ENCODE measurements around the gene VDR. TPM values are rescaled to one million over a fixed set of nuclear protein-coding genes. Genes with fewer than 3 reads are reported as not detected.

The VDR gene
- total RNA-seq, 4 donors from 2014 or later = 1.9 to 6.0 (median 3.6) TPM

DNA sequence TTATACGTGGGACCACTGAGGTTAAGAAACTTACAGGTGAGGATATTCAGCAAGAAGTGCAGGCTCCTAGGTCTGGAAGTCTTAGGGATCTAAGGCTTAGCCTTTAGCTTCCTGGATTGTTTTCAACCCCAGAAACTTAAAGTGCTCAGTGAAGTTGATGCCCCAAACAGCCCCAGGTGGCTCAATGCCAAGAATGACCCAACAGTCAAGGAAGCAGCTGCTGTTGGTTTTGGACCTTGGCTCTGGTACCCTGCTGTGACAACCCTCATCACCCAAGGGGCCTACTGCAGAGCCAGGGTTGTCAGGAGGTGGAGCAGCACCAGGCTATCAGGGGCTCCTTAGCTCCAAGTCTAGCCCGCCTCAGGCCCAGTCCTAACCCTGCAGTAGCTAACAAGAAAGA, 36.8 kb downstream of the VDR start:
- TF ChIP-seq, protein P1, sequence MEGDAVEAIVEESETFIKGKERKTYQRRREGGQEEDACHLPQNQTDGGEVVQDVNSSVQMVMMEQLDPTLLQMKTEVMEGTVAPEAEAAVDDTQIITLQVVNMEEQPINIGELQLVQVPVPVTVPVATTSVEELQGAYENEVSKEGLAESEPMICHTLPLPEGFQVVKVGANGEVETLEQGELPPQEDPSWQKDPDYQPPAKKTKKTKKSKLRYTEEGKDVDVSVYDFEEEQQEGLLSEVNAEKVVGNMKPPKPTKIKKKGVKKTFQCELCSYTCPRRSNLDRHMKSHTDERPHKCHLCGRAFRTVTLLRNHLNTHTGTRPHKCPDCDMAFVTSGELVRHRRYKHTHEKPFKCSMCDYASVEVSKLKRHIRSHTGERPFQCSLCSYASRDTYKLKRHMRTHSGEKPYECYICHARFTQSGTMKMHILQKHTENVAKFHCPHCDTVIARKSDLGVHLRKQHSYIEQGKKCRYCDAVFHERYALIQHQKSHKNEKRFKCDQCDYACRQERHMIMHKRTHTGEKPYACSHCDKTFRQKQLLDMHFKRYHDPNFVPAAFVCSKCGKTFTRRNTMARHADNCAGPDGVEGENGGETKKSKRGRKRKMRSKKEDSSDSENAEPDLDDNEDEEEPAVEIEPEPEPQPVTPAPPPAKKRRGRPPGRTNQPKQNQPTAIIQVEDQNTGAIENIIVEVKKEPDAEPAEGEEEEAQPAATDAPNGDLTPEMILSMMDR (IDR thresholded peaks at IDR 0.05; ENCODE audit: low read depth) = no peak

DNA sequence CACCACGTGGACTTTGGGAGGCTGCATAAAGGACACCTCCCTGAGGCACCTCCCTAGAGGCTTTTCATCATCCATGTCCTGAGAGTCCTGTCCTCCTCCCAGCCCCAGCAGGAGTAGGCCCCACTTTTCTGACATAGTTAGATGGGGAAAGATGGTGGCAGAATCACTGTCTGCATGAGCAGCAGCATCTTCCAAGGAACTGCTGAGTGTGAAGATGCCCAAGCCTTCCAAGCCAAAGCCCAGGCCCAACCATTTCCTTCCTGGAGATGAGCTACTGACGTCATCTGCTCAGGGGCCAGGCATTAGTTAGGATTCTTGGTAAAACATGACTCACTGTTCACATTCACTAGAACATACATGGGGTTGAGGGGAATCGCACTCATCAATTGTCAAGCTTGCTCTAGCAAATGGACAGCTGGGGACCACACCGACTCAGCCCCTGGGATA, 37.3 kb downstream of the VDR start:
- TF ChIP-seq, protein P1 (IDR thresholded peaks at IDR 0.05; ENCODE audit: low read depth) = no peak

DNA sequence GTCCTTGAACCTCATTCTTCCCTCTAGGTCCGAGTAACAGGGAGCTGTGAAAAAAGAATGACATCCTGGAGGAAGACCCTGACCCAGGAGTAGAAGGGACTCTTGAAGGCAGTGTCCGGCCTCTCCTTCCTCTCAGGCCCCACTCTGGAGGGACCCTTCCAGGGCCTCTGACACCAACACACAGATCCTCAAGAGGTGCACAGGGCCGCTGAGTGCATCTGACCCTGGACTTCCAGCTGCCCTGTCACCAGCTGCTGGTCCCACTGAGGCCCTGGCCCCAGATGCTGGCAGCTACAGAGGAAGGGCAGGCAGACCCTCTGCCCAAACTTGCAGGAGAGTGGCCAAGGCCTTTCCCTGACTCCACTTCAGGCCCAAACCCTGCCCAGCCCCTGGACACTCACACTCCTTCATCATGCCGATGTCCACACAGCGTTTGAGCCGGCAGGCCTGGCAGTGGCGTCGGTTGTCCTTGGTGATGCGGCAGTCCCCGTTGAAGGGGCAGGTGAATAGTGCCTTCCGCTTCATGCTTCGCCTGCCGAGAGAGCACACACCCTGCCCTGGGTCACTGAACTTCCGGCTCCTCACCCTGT, 40.1 kb downstream of the VDR start:
- TF ChIP-seq, protein P1 (IDR thresholded peaks at IDR 0.05; ENCODE audit: low read depth) = no peak

DNA sequence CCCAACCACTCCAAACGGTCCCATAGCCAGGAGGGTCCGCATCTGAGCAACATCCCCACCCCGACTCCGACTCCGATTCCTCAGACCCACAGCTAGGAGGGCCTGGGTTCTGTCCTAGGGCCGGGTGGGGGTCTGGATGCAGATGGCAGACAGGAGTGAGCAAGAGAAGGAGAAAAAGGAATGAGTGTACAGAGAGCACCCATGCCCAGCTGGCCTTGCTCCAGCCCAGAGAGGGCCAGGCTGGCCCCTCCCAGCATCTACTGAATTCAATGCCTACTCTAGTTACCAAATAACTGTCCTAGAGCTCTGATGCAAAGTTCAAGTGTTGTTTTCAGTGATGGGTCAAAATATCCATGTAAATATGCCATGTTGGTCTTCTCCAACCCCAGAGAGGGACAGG, 40.8 kb downstream of the VDR start:
- TF ChIP-seq, protein P1 (IDR thresholded peaks at IDR 0.05; ENCODE audit: low read depth) = no peak

DNA sequence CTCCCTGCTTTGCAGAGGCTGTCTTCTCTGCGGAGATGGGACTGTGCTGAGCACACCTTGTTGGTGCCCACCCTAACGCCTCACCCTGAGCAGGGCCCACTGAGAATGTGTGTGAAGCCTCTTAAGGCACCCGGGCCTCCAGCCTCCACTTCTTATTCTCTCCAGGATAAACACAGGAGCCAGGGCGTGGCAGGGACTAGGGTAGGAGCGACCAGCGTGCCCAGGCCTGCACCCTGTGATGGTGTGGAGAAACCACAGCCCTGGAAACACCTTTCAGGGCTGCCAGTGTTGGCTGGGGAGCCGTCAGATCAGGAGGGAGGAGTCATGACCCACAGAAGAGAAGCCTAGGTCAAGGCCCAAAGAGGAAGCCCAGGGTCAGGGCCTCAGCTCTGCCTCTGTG, 41.3 kb downstream of the VDR start:
- TF ChIP-seq, protein P1 (IDR thresholded peaks at IDR 0.05; ENCODE audit: low read depth) = no peak

DNA sequence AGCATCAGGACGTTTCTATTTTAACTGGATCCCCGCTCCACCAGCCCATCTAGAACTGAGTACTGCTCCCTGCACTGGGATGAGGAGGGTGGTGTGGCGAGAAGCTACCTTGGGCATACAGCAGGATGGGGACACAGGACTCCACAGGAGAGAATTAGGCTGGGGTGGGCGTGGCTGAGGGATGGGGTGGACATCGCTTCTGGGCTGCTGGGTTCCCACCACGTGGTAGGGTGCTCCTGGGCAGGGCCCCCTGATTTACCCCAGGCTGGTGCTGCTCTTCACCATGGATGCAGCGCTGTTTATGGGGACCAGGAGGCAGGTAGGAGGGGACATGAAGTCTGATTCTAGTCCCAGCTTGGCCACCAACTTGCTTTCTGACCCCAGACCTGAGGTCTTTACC, 41.9 kb downstream of the VDR start:
- TF ChIP-seq, protein P1 (IDR thresholded peaks at IDR 0.05; ENCODE audit: low read depth) = no peak

DNA sequence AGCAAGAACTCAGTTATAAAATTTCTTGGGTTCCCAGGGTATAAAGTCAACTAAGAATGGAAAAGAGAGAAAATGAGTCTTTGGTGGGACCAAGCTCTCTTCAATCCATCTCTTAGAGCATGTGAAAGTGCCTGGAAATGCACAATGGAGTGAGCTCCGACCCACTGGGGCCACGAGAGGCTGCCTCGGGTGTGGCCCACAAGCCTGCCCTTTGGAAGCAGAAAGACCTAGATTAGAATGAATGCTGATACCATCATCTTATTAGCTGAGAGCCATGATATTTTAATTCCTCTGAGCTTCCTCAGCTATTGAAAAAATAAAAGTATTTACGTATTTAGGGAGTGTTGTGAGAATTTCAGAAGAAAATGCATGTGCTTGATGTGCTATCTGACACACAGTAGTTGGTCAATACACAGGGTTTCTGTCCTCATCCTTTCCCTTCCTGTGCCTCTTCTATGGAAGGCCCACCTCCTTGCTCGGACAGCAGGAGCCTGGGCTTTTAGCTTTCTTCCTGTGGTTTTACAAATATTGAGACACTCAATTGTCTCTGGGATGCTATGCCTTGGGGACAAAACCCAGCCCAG, 42.5 kb downstream of the VDR start:
- TF ChIP-seq, protein P1 (IDR thresholded peaks at IDR 0.05; ENCODE audit: low read depth) = no peak
